PFSK-1 (cell line): Measurements from ENCODE around the gene IRX2.

Source experiments
- FOXP2 ChIP-seq: optimal IDR thresholded peaks from 2 replicates; pipeline ENCODE3; 2011; ENCODE audit warnings: borderline replicate concordance, control low read depth, inconsistent platforms; ENCODE audit not compliant: insufficient read depth; ENCODE audit errors: extremely low read length, extremely low read depth
- SIN3A ChIP-seq: IDR thresholded peaks from 2 replicates; pipeline ENCODE4 v1.6.1; 2012; ENCODE audit warnings: mild to moderate bottlenecking, low read length, moderate library complexity, borderline replicate concordance; ENCODE audit not compliant: insufficient read depth
- TAF1 ChIP-seq: IDR thresholded peaks from 2 replicates; pipeline ENCODE4 v1.6.1; 2012; ENCODE audit warnings: low read length, control low read depth, borderline replicate concordance; ENCODE audit not compliant: insufficient read depth
- TF ChIP-seq, protein P1 (sequence below), 2 experiments: IDR thresholded peaks; 2 replicates each; pipeline versions ENCODE4 v1.6.1 to v1.8.0; 2011 to 2012; ENCODE audit warnings: low read depth in 2 of 2, low read length in 2 of 2, control low read depth in 1 of 2, inconsistent platforms in 1 of 2, mild to moderate bottlenecking in 1 of 2, moderate library complexity in 1 of 2; ENCODE audit not compliant: insufficient read depth in 1 of 2

- TF ChIP-seq TAF1 (no peak), SIN3A (no peak), FOXP2 (no peak)
- TF ChIP-seq, protein P1, sequence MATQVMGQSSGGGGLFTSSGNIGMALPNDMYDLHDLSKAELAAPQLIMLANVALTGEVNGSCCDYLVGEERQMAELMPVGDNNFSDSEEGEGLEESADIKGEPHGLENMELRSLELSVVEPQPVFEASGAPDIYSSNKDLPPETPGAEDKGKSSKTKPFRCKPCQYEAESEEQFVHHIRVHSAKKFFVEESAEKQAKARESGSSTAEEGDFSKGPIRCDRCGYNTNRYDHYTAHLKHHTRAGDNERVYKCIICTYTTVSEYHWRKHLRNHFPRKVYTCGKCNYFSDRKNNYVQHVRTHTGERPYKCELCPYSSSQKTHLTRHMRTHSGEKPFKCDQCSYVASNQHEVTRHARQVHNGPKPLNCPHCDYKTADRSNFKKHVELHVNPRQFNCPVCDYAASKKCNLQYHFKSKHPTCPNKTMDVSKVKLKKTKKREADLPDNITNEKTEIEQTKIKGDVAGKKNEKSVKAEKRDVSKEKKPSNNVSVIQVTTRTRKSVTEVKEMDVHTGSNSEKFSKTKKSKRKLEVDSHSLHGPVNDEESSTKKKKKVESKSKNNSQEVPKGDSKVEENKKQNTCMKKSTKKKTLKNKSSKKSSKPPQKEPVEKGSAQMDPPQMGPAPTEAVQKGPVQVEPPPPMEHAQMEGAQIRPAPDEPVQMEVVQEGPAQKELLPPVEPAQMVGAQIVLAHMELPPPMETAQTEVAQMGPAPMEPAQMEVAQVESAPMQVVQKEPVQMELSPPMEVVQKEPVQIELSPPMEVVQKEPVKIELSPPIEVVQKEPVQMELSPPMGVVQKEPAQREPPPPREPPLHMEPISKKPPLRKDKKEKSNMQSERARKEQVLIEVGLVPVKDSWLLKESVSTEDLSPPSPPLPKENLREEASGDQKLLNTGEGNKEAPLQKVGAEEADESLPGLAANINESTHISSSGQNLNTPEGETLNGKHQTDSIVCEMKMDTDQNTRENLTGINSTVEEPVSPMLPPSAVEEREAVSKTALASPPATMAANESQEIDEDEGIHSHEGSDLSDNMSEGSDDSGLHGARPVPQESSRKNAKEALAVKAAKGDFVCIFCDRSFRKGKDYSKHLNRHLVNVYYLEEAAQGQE (IDR thresholded peaks at IDR 0.05; ENCODE audit: insufficient read depth in 1 of 2, low read depth in 2 of 2, low read length in 2 of 2) = no peak
Observed at GRCh38 chr5:2724031-2724581, 27.4 kb downstream of the IRX2 start.
